Measurements from ENCODE around the gene STX5. TPM values are rescaled to one million over a fixed set of nuclear protein-coding genes. Genes with fewer than 3 reads are reported as not detected.
A peak's percentile ranks its signal among the peaks of the same experiment; 100 is the strongest.

Gene STX5
- total RNA-seq, 1 donor from 2014 or later: 55.8 TPM

- Mint-ChIP-seq H3K4me3 (no peak overlapping the region), H3K27ac (no peak overlapping the region), H3K9me3 (no peaks in the 10 kb centered on the region), H3K36me3 (peaks cover 14% of the 10 kb centered on the region), H3K27me3 (ENCODE audit: low read depth) (no peaks in the 10 kb centered on the region), H3K4me1 (peaks cover 6% of the 10 kb centered on the region)
- no peak for DNase-seq (ENCODE audit: low spot score in 2 of 2, unreplicated experiment in 2 of 2)
- no peak for TF ChIP-seq CTCF (IDR thresholded peaks at IDR 0.05; ENCODE audit: unreplicated experiment)
These were observed 20.2 kb downstream of the STX5 start for GRCh38 chr11:62811659-62812058.

- TF ChIP-seq CTCF (IDR thresholded peaks at IDR 0.05; ENCODE audit: unreplicated experiment): no peak
- peaks cover 13% of the 10 kb centered on the region for H3K4me1 Mint-ChIP-seq
- no peak overlapping the region for H3K4me3 Mint-ChIP-seq
- no peak for DNase-seq (ENCODE audit: low spot score in 2 of 2, unreplicated experiment in 2 of 2)
- H3K9me3 Mint-ChIP-seq: no peaks in the 10 kb centered on the region
- H3K36me3 Mint-ChIP-seq: peaks cover 14% of the 10 kb centered on the region
- no peaks in the 10 kb centered on the region for H3K27me3 Mint-ChIP-seq (ENCODE audit: low read depth)
- H3K27ac Mint-ChIP-seq: no peak overlapping the region
These were observed 21.1 kb downstream of the STX5 start for GRCh38 chr11:62810748-62811147.

GRCh38 chr11:62806611-62807121 is 25.2 kb downstream of the STX5 start:
- Mint-ChIP-seq H3K4me1 (peaks cover 26% of the 10 kb centered on the region), H3K27ac (peak overlapping the region; percentile 87), H3K27me3 (ENCODE audit: low read depth) (no peaks in the 10 kb centered on the region), H3K36me3 (peaks cover 7% of the 10 kb centered on the region), H3K9me3 (no peaks in the 10 kb centered on the region), H3K4me3 (peak overlapping the region; percentile 99)
- DNase-seq (ENCODE audit: low spot score in 2 of 2, unreplicated experiment in 2 of 2): no peak
- TF ChIP-seq CTCF (IDR thresholded peaks at IDR 0.05; ENCODE audit: unreplicated experiment): no peak

GRCh38 chr11:62805961-62806441 is 25.9 kb downstream of the STX5 start:
- H3K4me1 Mint-ChIP-seq: peaks cover 23% of the 10 kb centered on the region
- DNase-seq (ENCODE audit: low spot score in 2 of 2, unreplicated experiment in 2 of 2): no peak
- no peaks in the 10 kb centered on the region for H3K9me3 Mint-ChIP-seq
- peak overlapping the region; percentile 100 for H3K27ac Mint-ChIP-seq
- peaks cover 13% of the 10 kb centered on the region for H3K36me3 Mint-ChIP-seq
- TF ChIP-seq CTCF (IDR thresholded peaks at IDR 0.05; ENCODE audit: unreplicated experiment): no peak
- H3K4me3 Mint-ChIP-seq: peak overlapping the region; percentile 99
- no peaks in the 10 kb centered on the region for H3K27me3 Mint-ChIP-seq (ENCODE audit: low read depth)

- H3K36me3 Mint-ChIP-seq: peaks cover 16% of the 10 kb centered on the region
- peaks cover 20% of the 10 kb centered on the region for H3K4me1 Mint-ChIP-seq
- peak within 1 kb of the TSS; percentile 99 for H3K4me3 Mint-ChIP-seq
- H3K27me3 Mint-ChIP-seq (ENCODE audit: low read depth): no peaks in the 10 kb centered on the region
- peak; percentile 22 for TF ChIP-seq CTCF (IDR thresholded peaks at IDR 0.05; ENCODE audit: unreplicated experiment)
- H3K27ac Mint-ChIP-seq: peak within 1 kb of the TSS; percentile 100
- H3K9me3 Mint-ChIP-seq: no peaks in the 10 kb centered on the region
- DNase-seq (ENCODE audit: low spot score in 2 of 2, unreplicated experiment in 2 of 2): peak; percentile 97 to 98
These were observed 26.6 kb downstream of the STX5 start, which contains the start of gene NXF1 for GRCh38 chr11:62805076-62805892. Gene NXF1, minus strand, starts transcription at chr11:62805440. Its CDS starts 84 bp downstream, at chr11:62805356.

Measured in mesothelial cell of epicardium (in vitro differentiated cells).